Measurements from ENCODE around the gene SURF4. TPM values are rescaled to one million over a fixed set of nuclear protein-coding genes. Genes with fewer than 3 reads are reported as not detected.

The SURF4 gene
- polyA plus RNA-seq, 3 donors, result 61.4 to 175 (median 157) TPM

GRCh38 chr9:133342069-133342406, 33.8 kb downstream of the SURF4 start:
- Mint-ChIP-seq H3K4me3 (peak overlapping the region; percentile 73 to 88), H3K27me3 (ENCODE audit: low read depth in 3 of 3) (no peaks in the 10 kb centered on the region), H3K4me1 (peaks cover 59% of the 10 kb centered on the region), H3K9me3 (peaks cover 0 to 2% (median 0%) of the 10 kb centered on the region in 7 donors), H3K36me3 (peaks cover 53 to 83% of the 10 kb centered on the region in 2 donors), H3K27ac (peak overlapping the region; percentile 82 to 93 (median 92))
- DNase-seq, result no peak
- Histone ChIP-seq H4K20me1 (ENCODE audit: insufficient read depth, low read length) (peaks cover 13% of the 10 kb centered on the region), H3K9ac (ENCODE audit: insufficient read depth, low read length, poor library complexity, severe bottlenecking) (peak overlapping the region; percentile 54), H3K27me3 (ENCODE audit: control insufficient read depth in 2 of 2, insufficient read depth in 2 of 2, low read length in 2 of 2) (no peaks in the 10 kb centered on the region), H3K9me3 (replicated peaks in 1 of 2; ENCODE audit: control insufficient read depth in 1 of 2, insufficient read depth in 1 of 2, low read length in 2 of 2) (no peaks in the 10 kb centered on the region), H3K79me2 (ENCODE audit: insufficient read depth, low read length) (peaks cover 28% of the 10 kb centered on the region), H3K4me2 (replicated peaks; ENCODE audit: extremely low read depth, low read length, poor library complexity, severe bottlenecking) (peak overlapping the region; percentile 83), H3K36me3 (replicated peaks in 1 of 2; ENCODE audit: control insufficient read depth in 1 of 2, insufficient read depth in 2 of 2, low read length in 2 of 2) (peaks cover 38 to 43% of the 10 kb centered on the region in 2 donors), H3K27ac (ENCODE audit: low read depth in 1 of 2, low read length in 2 of 2) (peak overlapping the region; percentile 74 to 83), H2AFZ (ENCODE audit: insufficient read depth, low read depth, low read length, poor library complexity, severe bottlenecking) (peak overlapping the region; percentile 38), H3K4me3 (replicated peaks in 1 of 3; ENCODE audit: low read depth in 2 of 3, low read length in 3 of 3) (peak overlapping the region in 1 of 3 experiments; percentile 74), H3K4me1 (ENCODE audit: control insufficient read depth in 1 of 2, insufficient read depth in 2 of 2, low read length in 2 of 2) (peaks cover 57 to 59% of the 10 kb centered on the region in 2 donors)
- intact Hi-C loops (cut with micrococcal nuclease), result loop anchor here in 1 of 2 donors (5.0 kb wide), 1 partner anchor 310 kb away; the partner anchor contains the start of gene GTF3C5
- 65% methylated on average over 12 of the region's 12 CpGs for WGBS (ENCODE audit: insufficient coverage)
- TF ChIP-seq CTCF (IDR thresholded peaks at IDR 0.05), result peak; percentile 35

GRCh38 chr9:133341369-133342068, 34.3 kb downstream of the SURF4 start:
- Histone ChIP-seq H3K4me3 (replicated peaks in 1 of 3; ENCODE audit: low read depth in 2 of 3, low read length in 3 of 3) (peak overlapping the region; percentile 3 to 74 (median 46)), H3K9ac (ENCODE audit: insufficient read depth, low read length, poor library complexity, severe bottlenecking) (peak overlapping the region; percentile 54), H3K36me3 (replicated peaks in 1 of 2; ENCODE audit: control insufficient read depth in 1 of 2, insufficient read depth in 2 of 2, low read length in 2 of 2) (peaks cover 38 to 43% of the 10 kb centered on the region in 2 donors), H3K27ac (ENCODE audit: low read depth in 1 of 2, low read length in 2 of 2) (peak overlapping the region; percentile 74 to 83), H2AFZ (ENCODE audit: insufficient read depth, low read depth, low read length, poor library complexity, severe bottlenecking) (peak overlapping the region; percentile 38), H3K4me2 (replicated peaks; ENCODE audit: extremely low read depth, low read length, poor library complexity, severe bottlenecking) (peak overlapping the region; percentile 83), H3K4me1 (ENCODE audit: control insufficient read depth in 1 of 2, insufficient read depth in 2 of 2, low read length in 2 of 2) (peaks cover 53 to 59% of the 10 kb centered on the region in 2 donors), H3K27me3 (ENCODE audit: control insufficient read depth in 2 of 2, insufficient read depth in 2 of 2, low read length in 2 of 2) (no peaks in the 10 kb centered on the region), H4K20me1 (ENCODE audit: insufficient read depth, low read length) (peaks cover 8% of the 10 kb centered on the region), H3K79me2 (ENCODE audit: insufficient read depth, low read length) (peaks cover 23% of the 10 kb centered on the region), H3K9me3 (replicated peaks in 1 of 2; ENCODE audit: control insufficient read depth in 1 of 2, insufficient read depth in 1 of 2, low read length in 2 of 2) (no peaks in the 10 kb centered on the region)
- H3K4me3 Mint-ChIP-seq, result peak overlapping the region; percentile 73 to 88
- peak overlapping the region; percentile 87 to 93 (median 92) for H3K27ac Mint-ChIP-seq
- H3K9me3 Mint-ChIP-seq, result no peaks in the 10 kb centered on the region
- peaks cover 53 to 85% of the 10 kb centered on the region in 2 donors for H3K36me3 Mint-ChIP-seq
- no peaks in the 10 kb centered on the region for H3K27me3 Mint-ChIP-seq (ENCODE audit: low read depth in 3 of 3)
- DNase-seq, result peak; percentile 67 to 74 (median 69)
- H3K4me1 Mint-ChIP-seq, result peaks cover 55% of the 10 kb centered on the region
- WGBS (ENCODE audit: insufficient coverage), result 66% methylated on average over 10 of the region's 15 CpGs
- TF ChIP-seq CTCF (IDR thresholded peaks at IDR 0.05), result no peak
- intact Hi-C loops (cut with micrococcal nuclease), result loop anchor here in 1 of 2 donors (5.0 kb wide), 1 partner anchor 309 kb away; the partner anchor contains the start of gene GTF3C5

Data from CD14-positive monocyte (primary cell).